ENCODE results near the gene NFX1. TPM values are rescaled to one million over a fixed set of nuclear protein-coding genes. Genes with fewer than 3 reads are reported as not detected.
A peak's percentile ranks its signal among the peaks of the same experiment; 100 is the strongest.

Gene NFX1
- total RNA-seq, 2 donors from 2014 or later = 23.7 to 29.1 TPM

GRCh38 chr9:33297432-33297831, 7.1 kb downstream of the NFX1 start:
- no peak overlapping the region for H3K4me3 ChIP-seq
- no peak for DNase-seq (ENCODE audit: low spot score)
- peaks cover 67% of the 10 kb centered on the region for H3K36me3 ChIP-seq
- no peaks in the 10 kb centered on the region for H3K9me3 ChIP-seq
- peaks cover 0 to 61% of the 10 kb centered on the region in 2 donors for H3K4me1 ChIP-seq
- no peaks in the 10 kb centered on the region for H3K27me3 ChIP-seq
- TF ChIP-seq CTCF (IDR thresholded peaks at IDR 0.05) = no peak
- H3K27ac ChIP-seq = no peak overlapping the region

GRCh38 chr9:33300546-33300945, 10.2 kb downstream of the NFX1 start:
- Histone ChIP-seq H3K4me3 (no peak overlapping the region), H3K4me1 (peaks cover 0 to 44% of the 10 kb centered on the region in 2 donors), H3K27me3 (no peaks in the 10 kb centered on the region), H3K27ac (peak overlapping the region in 1 of 2 donors; percentile 34), H3K36me3 (peaks cover 87% of the 10 kb centered on the region), H3K9me3 (no peaks in the 10 kb centered on the region)
- DNase-seq (ENCODE audit: low spot score) = no peak
- TF ChIP-seq CTCF (IDR thresholded peaks at IDR 0.05) = no peak

GRCh38 chr9:33304362-33304761, 14.0 kb downstream of the NFX1 start:
- no peaks in the 10 kb centered on the region for H3K9me3 ChIP-seq
- no peak overlapping the region for H3K4me3 ChIP-seq
- H3K27me3 ChIP-seq = no peaks in the 10 kb centered on the region
- peaks cover 92% of the 10 kb centered on the region for H3K36me3 ChIP-seq
- peaks cover 0 to 11% of the 10 kb centered on the region in 2 donors for H3K4me1 ChIP-seq
- no peak for TF ChIP-seq CTCF (IDR thresholded peaks at IDR 0.05)
- no peak overlapping the region for H3K27ac ChIP-seq
- DNase-seq (ENCODE audit: low spot score) = no peak

GRCh38 chr9:33306037-33306436, 15.7 kb downstream of the NFX1 start:
- TF ChIP-seq CTCF (IDR thresholded peaks at IDR 0.05) = no peak
- H3K27ac ChIP-seq = no peak overlapping the region
- peaks cover 100% of the 10 kb centered on the region for H3K36me3 ChIP-seq
- DNase-seq (ENCODE audit: low spot score) = no peak
- no peak overlapping the region for H3K4me3 ChIP-seq
- peaks cover 0 to under 1% of the 10 kb centered on the region in 2 donors for H3K4me1 ChIP-seq
- H3K27me3 ChIP-seq = no peaks in the 10 kb centered on the region
- no peaks in the 10 kb centered on the region for H3K9me3 ChIP-seq

- DNase-seq (ENCODE audit: low spot score) = no peak
- Histone ChIP-seq H3K4me1 (no peaks in the 10 kb centered on the region), H3K4me3 (no peak overlapping the region), H3K36me3 (peaks cover 100% of the 10 kb centered on the region), H3K9me3 (no peaks in the 10 kb centered on the region), H3K27ac (no peak overlapping the region), H3K27me3 (no peaks in the 10 kb centered on the region)
- TF ChIP-seq CTCF (IDR thresholded peaks at IDR 0.05) = no peak
Observed at GRCh38 chr9:33307067-33307466, 16.8 kb downstream of the NFX1 start.

- H3K4me1 ChIP-seq = no peaks in the 10 kb centered on the region
- no peak overlapping the region for H3K27ac ChIP-seq
- no peak for TF ChIP-seq CTCF (IDR thresholded peaks at IDR 0.05)
- H3K27me3 ChIP-seq = no peaks in the 10 kb centered on the region
- no peaks in the 10 kb centered on the region for H3K9me3 ChIP-seq
- H3K36me3 ChIP-seq = peaks cover 100% of the 10 kb centered on the region
- DNase-seq (ENCODE audit: low spot score) = no peak
- no peak overlapping the region for H3K4me3 ChIP-seq
Observed at GRCh38 chr9:33309903-33310302, 19.6 kb downstream of the NFX1 start.
